Measurements from ENCODE around the gene FAM227B. TPM values are rescaled to one million over a fixed set of nuclear protein-coding genes. Genes with fewer than 3 reads are reported as not detected.
"Not testable (repeated sequence)": the region's sequence is repeated elsewhere in the genome, so short reads cannot be mapped to it uniquely, and the experiment has no call there.

Gene FAM227B
- total RNA-seq, 1 experiment from 2014 or later = 5.9 TPM

- not testable (repeated sequence) for DNase-seq (ENCODE audit: low spot score)
These were observed 8.4 kb downstream of the FAM227B start for GRCh38 chr15:49612240-49612639.

GRCh38 chr15:49610157-49610918, 10.3 kb downstream of the FAM227B start:
- no peak for DNase-seq (ENCODE audit: low spot score)

GRCh38 chr15:49606594-49606993, 14.0 kb downstream of the FAM227B start:
- no peak for DNase-seq (ENCODE audit: low spot score)

DNA sequence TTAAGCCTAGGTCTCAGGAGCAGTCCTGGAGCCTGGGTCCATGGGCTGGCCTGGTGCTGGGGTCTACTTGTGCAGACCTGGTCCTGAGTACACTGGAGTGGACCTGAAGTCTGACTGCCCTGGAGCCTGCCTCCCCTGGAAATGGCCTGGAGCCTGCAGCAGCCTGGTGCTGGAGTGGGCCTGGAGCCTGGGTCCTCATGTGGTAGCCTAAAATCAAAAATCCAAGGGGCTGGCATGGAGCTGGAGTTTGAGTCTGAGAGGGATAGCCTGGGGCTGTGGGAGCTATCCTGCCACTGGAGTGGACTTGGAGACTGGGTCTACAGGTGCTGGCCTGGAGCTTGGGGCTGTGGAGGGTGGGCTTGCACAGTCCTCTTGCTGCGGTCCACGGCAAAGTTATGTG, 15.0 kb downstream of the FAM227B start:
- no peak for DNase-seq (ENCODE audit: low spot score)

- no peak for DNase-seq (ENCODE audit: low spot score)
These were observed 15.8 kb downstream of the FAM227B start for GRCh38 chr15:49604625-49605409.

GRCh38 chr15:49592829-49593316, 27.7 kb downstream of the FAM227B start:
- DNase-seq (ENCODE audit: low spot score) = not testable (repeated sequence)

- no peak for DNase-seq (ENCODE audit: low spot score)
These were observed 31.6 kb downstream of the FAM227B start for GRCh38 chr15:49589030-49589429.

DNA sequence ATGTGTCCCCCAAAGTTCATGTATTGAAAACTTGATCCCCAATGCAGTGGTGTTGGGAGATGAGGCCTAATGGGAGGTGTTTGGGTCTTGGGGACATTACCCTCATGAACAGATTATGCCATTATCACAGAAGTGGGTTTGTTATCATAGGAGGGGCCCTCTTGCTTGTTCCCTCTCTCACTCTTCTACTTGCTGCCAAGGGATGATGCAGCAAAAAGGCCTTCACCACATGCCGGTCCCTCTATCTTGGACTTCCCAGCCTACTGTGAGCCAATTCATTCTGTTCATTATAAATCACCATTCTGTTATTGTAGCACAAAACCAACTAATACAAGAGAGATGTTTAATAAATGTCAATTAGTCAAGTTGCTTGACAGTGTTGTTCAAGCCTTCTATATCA, 47.2 kb downstream of the FAM227B start:
- DNase-seq (ENCODE audit: low spot score) = no peak

DNA sequence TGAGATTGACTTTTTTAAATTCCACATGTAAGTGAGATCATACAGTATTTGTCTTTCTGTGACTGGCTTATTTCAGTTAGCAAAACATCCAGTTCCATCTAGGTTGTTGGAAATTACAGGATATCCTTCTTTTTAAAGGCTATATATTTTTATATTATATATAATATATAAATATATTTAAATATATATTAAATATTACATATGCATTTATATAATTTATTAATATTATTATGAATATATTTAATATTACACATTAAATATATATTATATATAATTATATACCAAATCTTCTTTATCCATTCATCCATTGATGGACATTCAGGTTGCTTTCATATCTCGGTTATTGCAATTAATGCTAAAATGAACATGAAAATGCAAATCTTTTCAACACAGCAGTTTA, 49.9 kb downstream of the FAM227B start:
- no peak for DNase-seq (ENCODE audit: low spot score)

GRCh38 chr15:49570174-49570573, 50.4 kb downstream of the FAM227B start:
- no peak for DNase-seq (ENCODE audit: low spot score)

DNA sequence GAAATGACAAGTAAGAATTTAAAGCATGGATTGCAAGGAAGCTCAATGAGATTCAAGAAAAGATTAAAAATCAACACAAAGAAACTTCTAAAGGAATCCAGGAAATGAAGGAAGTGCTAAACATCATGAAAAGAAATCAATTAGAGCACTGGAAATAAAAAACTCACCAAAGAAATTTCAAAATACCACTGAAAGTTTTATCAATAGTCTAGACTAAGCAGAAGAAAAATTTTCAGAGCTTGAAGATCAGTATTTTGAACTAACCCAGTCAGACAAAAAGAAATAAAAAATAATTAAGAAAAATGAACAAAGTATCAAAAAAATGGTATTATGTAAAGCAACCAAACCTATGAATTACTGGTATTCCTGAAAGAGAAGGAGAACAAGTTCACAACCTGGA, 60.6 kb downstream of the FAM227B start:
- no peak for DNase-seq (ENCODE audit: low spot score)

GRCh38 chr15:49558929-49559328, 61.7 kb downstream of the FAM227B start:
- DNase-seq (ENCODE audit: low spot score) = no peak

GRCh38 chr15:49556437-49556836, 64.2 kb downstream of the FAM227B start:
- DNase-seq (ENCODE audit: low spot score) = no peak

- DNase-seq (ENCODE audit: low spot score) = not testable (repeated sequence)
These were observed 70.3 kb downstream of the FAM227B start for GRCh38 chr15:49550342-49550741.

DNA sequence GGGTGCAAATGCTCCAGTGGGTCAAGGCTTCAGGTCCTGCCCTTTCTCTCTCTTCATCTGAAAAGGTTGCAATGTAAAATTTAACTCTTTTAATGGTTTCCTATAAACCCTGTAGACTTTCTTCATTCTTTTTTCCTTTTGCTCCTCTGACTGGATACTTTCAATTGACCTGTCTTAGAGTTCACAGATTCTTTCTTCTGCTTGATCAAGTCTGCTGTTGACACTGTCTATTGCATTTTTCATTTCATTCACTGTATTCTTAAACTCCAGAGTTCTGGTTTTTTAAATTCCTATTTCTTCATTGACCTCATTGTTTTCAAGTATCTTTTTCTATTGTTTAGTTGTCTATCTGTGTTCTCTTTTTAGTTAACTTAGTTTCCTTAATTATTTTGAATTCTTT, 82.1 kb downstream of the FAM227B start:
- no peak for DNase-seq (ENCODE audit: low spot score)

GRCh38 chr15:49530092-49530491, 90.5 kb downstream of the FAM227B start:
- DNase-seq (ENCODE audit: low spot score) = no peak

- DNase-seq (ENCODE audit: low spot score) = no peak
These were observed 92.3 kb downstream of the FAM227B start for GRCh38 chr15:49528289-49528688.

GRCh38 chr15:49521802-49522201, 98.8 kb downstream of the FAM227B start:
- DNase-seq (ENCODE audit: low spot score) = no peak

- DNase-seq (ENCODE audit: low spot score) = not testable (repeated sequence)
These were observed 107.9 kb downstream of the FAM227B start for GRCh38 chr15:49512739-49513138.

- no peak for DNase-seq (ENCODE audit: low spot score)
These were observed 113.4 kb downstream of the FAM227B start for GRCh38 chr15:49507261-49507660.

- DNase-seq (ENCODE audit: low spot score) = no peak
These were observed 114.3 kb downstream of the FAM227B start for GRCh38 chr15:49506341-49506740.

- no peak for DNase-seq (ENCODE audit: low spot score)
These were observed 119.0 kb downstream of the FAM227B start for GRCh38 chr15:49501586-49501985.
